AG09319 (cell line): ENCODE results near the gene LAMB2.

Experiments used
- DNase-seq: peaks from one replicate; pipeline ENCODE4 v3.0.0-alpha.2; 2010; ENCODE audit warnings: low read depth; ENCODE audit errors: extremely low read depth
- TF ChIP-seq, protein P1 (sequence below): IDR thresholded peaks from 2 replicates; pipeline ENCODE4 v1.5.1; 2011; ENCODE audit warnings: low read depth, mild to moderate bottlenecking, inconsistent platforms, low read length, moderate library complexity

LAMB2 gene

DNA sequence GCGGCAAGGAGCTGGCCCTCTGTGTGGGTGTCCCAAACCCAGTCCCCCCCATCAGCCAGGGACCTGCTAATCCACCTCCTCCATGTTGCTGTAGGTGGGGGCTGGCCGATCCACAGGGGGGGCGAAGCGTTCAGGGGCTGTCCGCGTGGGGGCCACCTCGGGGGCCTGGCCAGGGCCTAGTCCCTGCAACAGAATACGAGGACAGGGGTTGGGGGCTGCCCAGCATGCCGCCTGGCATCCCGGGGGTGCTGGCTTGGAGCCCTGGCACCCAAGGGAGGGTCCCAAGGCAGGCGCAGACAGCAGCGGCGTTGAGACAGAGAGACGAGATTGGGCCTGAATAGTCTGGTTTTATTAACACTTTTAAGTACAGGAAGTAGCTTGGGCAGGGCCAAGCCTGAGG, 24.5 kb downstream of the LAMB2 start:
- TF ChIP-seq, protein P1, sequence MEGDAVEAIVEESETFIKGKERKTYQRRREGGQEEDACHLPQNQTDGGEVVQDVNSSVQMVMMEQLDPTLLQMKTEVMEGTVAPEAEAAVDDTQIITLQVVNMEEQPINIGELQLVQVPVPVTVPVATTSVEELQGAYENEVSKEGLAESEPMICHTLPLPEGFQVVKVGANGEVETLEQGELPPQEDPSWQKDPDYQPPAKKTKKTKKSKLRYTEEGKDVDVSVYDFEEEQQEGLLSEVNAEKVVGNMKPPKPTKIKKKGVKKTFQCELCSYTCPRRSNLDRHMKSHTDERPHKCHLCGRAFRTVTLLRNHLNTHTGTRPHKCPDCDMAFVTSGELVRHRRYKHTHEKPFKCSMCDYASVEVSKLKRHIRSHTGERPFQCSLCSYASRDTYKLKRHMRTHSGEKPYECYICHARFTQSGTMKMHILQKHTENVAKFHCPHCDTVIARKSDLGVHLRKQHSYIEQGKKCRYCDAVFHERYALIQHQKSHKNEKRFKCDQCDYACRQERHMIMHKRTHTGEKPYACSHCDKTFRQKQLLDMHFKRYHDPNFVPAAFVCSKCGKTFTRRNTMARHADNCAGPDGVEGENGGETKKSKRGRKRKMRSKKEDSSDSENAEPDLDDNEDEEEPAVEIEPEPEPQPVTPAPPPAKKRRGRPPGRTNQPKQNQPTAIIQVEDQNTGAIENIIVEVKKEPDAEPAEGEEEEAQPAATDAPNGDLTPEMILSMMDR: no peak
- DNase-seq: no peak

DNA sequence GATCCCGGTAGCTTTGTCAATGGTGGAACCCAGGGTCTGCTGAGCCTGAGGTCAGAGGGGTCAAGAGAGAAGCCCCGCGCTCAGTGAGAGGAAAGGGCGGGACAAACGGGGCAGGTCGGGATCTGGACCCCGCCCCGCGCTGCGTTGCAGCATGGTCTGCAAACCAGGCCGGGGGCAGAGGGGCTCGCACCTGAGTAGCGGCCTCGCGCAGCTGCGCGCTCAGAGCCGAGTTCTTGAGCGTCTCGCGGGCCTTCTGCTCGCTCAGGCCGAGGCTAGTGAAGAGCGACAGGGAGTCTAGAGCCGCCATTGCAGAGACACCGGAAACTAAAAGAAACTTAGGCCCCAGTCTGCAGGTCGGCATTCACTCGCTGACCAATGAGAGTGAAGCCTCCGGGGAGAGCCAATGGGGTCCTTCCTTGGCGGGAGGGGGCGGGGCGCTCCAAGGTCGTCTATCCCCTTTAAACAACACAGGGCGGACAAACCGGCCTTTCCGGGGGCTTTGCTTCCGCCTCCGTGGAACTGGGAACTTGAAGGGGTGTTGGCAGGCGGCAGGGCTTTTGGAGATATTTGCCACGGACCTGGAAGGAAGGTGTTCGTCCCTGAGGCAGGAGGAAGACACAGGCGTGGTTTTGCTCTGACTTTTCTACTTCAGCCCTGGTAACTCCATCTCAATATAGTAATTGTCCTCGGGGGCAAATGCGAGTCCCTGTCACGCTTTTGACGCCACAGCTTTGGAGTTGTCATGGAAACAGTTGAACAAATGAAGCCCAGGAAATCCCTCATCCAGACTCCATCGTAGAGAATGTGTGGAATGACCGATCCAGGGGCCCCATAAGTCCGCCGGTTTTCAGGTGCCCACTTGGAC, 28.2 kb downstream of the LAMB2 start, which contains the start of gene QARS1:
QARS1 (minus strand) TSS at position 331 of the 865 bp plus-strand sequence; CDS start at position 307, 24 bp downstream.
- peak; percentile 77 for DNase-seq
- TF ChIP-seq, protein P1: no peak

DNA sequence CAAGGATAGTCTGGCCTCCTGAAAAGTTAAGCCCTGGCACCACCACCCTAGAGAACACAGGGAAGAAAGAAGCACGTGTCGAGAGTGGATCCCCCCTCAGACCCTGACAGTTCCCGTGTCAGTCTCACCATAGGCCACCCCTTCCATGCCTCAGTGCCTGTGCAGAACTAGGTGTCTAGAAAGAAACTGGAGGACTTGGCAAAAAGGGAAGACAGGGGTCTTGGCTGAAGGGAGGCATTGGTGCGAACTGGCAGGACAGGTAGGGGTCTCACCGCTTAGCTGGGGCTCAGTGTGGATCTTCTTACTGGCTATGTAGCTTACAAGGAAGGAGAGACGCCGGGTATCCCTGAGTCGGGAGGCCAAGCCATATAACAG, 28.8 kb downstream of the LAMB2 start:
- TF ChIP-seq, protein P1: no peak
- no peak for DNase-seq

DNA sequence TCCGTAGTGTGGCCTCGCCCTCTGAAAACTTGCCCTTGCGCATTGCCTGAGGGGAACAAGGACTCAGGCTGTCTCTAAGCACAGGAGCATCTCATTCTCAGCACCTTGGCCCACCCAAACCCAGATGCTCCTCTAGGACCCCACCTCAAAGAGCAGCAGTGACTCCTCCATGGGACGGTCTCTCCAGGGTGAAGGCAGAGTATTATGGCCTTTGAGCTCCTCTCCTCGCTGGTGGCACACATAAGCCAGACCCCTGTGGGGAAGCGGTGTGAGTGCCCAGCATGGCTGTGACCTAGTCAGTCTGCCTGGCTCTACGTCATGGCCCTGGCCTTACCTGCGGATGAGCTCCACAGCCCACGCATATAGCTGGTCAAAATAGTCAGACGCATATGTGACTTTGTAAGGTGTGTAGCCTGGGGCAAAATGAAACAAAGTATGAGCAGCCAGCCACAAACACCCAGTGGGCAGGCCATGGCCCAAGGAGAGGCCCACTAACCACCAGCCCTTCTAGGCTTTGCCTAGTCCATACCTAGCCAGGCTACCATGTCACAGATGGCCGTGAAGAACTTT, 32.7 kb downstream of the LAMB2 start:
- TF ChIP-seq, protein P1: no peak

DNA sequence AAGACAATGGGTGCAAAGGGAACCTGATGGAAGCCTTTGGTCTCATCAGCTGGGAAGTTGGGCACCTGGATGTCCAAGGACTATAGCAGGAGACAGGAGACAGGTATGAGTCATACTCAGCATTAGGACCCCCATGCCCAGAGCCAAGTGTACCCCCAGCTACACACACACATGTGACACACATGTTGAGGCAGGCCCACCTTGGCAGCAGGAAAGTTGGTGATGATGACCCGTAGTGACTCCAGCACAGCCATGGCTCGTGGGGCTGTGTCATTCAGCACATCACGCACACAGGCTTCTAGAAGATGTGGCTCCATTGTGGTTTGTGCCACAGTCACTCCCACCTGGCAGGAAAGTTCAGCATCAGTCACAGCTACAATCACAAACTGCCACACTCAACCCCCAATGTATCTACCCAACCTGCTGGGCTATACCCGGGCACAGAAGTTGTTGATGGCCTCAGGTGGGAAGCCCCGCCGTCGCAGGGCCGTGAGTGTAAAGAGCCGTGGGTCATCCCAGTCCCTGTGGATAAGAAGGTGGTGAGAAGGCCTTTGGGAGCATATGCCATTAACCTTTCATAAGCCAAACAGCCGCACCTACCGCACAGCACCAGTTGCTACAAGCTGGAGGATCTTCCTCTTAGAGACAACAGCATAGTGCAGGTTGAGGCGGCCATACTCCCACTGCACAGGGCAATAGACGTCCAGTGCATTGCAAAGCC, 33.8 kb downstream of the LAMB2 start:
- TF ChIP-seq, protein P1: no peak

More for the DNA sequence above, 32.7 kb downstream of the LAMB2 start:
- no peak for DNase-seq

DNA sequence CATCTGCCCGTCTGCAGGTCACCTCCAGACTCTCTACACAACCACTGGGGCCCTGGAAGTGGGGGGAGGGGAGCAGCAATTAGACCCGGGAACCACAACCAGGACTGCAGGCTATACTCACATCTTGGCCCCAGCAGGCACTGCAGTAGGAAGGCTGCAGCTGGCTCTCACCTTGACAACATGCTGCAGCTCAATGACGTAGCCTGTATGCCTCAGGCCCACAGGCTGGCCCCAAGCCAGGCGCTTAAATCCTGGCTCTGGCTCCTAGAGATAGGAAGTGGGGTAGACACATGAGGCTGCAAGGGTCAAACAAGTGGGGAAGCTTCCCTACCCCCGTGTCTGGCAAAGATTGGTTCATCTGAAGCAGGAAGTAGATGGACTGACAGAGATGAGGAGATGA, 34.4 kb downstream of the LAMB2 start:
- no peak for DNase-seq
- TF ChIP-seq, protein P1: no peak

More for the DNA sequence above, 33.8 kb downstream of the LAMB2 start:
- DNase-seq: no peak
